Endodermal cell (in vitro differentiated cells): ENCODE data around the gene PHLDB2. TPM values are rescaled to one million over a fixed set of nuclear protein-coding genes. Genes with fewer than 3 reads are reported as not detected.

Experiments
- DNase-seq: peaks from one replicate; pipeline ENCODE4 v3.0.0-alpha.2; 2017
- H3K27ac ChIP-seq: 2 replicates; pipeline ENCODE4 v1.5.1; 2013; ENCODE audit warnings: mild to moderate bottlenecking, low read depth, low read length, moderate library complexity
- H3K27me3 ChIP-seq: 2 replicates; pipeline ENCODE4 v1.6.1; 2013; ENCODE audit warnings: mild to moderate bottlenecking, low read length, moderate library complexity; ENCODE audit not compliant: insufficient read depth, control insufficient read depth, poor library complexity, severe bottlenecking
- H3K36me3 ChIP-seq: 2 replicates; pipeline ENCODE4 v1.7.0; 2013; ENCODE audit warnings: mild to moderate bottlenecking, low read length, moderate library complexity; ENCODE audit not compliant: control insufficient read depth, insufficient read depth
- H3K4me1 ChIP-seq: one replicate; pipeline ENCODE4 v1.7.0; 2013; ENCODE audit warnings: low read length; ENCODE audit not compliant: control insufficient read depth, insufficient read depth
- H3K4me3 ChIP-seq: 2 replicates; pipeline ENCODE4 v1.5.1; 2013; ENCODE audit warnings: mild to moderate bottlenecking, low read length, moderate library complexity
- H3K9ac ChIP-seq: 2 replicates; pipeline ENCODE4 v1.6.1; 2013; ENCODE audit warnings: mild to moderate bottlenecking, low read length, moderate library complexity; ENCODE audit not compliant: poor library complexity, severe bottlenecking; ENCODE audit errors: extremely low read depth
- H3K9me3 ChIP-seq: 2 replicates; pipeline ENCODE4 v1.6.1; 2013; ENCODE audit warnings: mild to moderate bottlenecking, low read length, moderate library complexity; ENCODE audit not compliant: control insufficient read depth
- H3K27ac Mint-ChIP-seq: 2 replicates; pipeline ENCODE4 v1.8.0; 2020; ENCODE audit warnings: mixed read lengths
- H3K27me3 Mint-ChIP-seq: 2 replicates; pipeline ENCODE4 v1.8.0; 2021; ENCODE audit warnings: mild to moderate bottlenecking, mixed read lengths; ENCODE audit not compliant: insufficient read depth
- H3K36me3 Mint-ChIP-seq: 2 replicates; pipeline ENCODE4 v1.8.0; 2020; ENCODE audit warnings: low read depth, mixed read lengths
- H3K4me1 Mint-ChIP-seq: 2 replicates; pipeline ENCODE4 v1.8.0; 2020; ENCODE audit warnings: mixed read lengths
- H3K4me3 Mint-ChIP-seq: 2 replicates; pipeline ENCODE4 v1.8.0; 2020; ENCODE audit warnings: mild to moderate bottlenecking, moderate library complexity, mixed read lengths
- H3K9me3 Mint-ChIP-seq: 2 replicates; pipeline ENCODE4 v1.8.0; 2020; ENCODE audit warnings: mild to moderate bottlenecking, mixed read lengths
- WGBS, 2 experiments: methylation state at CpG; one replicate each; pipeline versions ENCODE4 v1.1.5 to v1.1.7; 2013; ENCODE audit warnings: missing lambda C conversion rate in 2 of 2, mixed read lengths in 1 of 2; ENCODE audit not compliant: insufficient coverage in 1 of 2, insufficient read length in 1 of 2; 5-methylcytosine and 5-hydroxymethylcytosine counted together
- total RNA-seq, 2 donors: library from RNA; stranded (reverse); fragmentation: NEBNext Ultra II Directional in 1 of 2; extraction: Animal tissue kit (Norgen Biotek cat#: 25700) in 1 of 2; gene quantifications; 2 replicates in 1 of 2; 3 replicates in 1 of 2; pipeline ENCODE4 v1.2.1, GENCODE V29; 2021
- TF ChIP-seq, protein P1 (sequence below): fragments of 200-600 bp; sonication (generic); conservative IDR thresholded peaks from 2 replicates; pipeline ENCODE4 v1.5.0; 2021; ENCODE audit warnings: antibody characterized with exemption, mild to moderate bottlenecking

PHLDB2 gene
- total RNA-seq, 2 donors from 2014 or later, result 59.5 to 67.4 TPM

DNA sequence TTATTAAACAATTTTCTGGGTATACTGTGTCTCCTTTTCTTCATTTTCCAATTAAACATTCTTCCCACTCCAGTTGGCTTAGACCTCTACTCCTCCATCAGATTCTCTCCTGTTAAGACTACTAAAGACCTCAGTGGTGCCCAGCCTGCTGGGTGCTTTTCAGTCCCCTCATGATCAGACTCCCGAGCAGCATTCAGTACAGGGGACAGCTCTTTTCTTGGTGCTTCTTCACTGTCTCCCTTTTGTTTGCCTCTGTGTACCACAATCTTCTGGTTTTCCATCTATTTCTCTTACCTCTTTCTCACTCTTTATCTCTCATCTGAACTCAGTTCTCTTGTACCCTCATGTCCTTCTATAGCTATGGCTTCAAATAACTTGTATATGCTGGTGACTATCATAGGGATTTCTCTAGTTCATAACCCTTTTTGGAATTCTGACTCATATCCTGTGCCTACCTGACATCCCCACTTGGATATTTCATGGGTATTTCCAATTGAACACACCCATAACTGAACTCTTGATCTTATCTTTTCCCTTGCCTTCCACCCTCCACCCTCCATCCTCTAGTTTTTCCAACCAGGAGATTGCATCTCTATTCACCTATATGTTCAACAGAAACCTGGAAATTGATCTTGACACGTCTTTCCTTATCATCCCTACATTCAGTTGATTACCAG, 64.2 kb downstream of the PHLDB2 start:
- H3K9me3 Mint-ChIP-seq, result no peaks in the 10 kb centered on the region
- H3K36me3 Mint-ChIP-seq, result peaks cover 68% of the 10 kb centered on the region

DNA sequence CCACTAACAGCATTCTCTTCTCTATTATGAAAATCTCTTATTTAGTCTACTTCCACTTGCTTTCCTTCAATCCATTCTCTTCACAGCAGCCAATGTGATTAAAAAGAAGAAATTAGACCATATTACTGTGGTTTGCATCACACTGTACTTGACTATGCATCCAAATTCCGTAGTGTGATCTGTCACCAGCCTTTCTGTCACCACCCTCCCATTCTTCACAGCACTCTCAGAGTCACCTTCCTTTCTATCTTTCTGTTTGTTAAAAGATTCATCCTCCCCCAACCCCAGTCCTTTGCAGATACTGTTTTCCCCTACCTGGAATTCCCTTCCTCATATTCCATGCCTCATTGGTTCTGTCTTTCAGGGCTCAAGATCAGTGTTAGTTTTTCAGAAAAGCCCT, 64.7 kb downstream of the PHLDB2 start:
- TF ChIP-seq, protein P1, sequence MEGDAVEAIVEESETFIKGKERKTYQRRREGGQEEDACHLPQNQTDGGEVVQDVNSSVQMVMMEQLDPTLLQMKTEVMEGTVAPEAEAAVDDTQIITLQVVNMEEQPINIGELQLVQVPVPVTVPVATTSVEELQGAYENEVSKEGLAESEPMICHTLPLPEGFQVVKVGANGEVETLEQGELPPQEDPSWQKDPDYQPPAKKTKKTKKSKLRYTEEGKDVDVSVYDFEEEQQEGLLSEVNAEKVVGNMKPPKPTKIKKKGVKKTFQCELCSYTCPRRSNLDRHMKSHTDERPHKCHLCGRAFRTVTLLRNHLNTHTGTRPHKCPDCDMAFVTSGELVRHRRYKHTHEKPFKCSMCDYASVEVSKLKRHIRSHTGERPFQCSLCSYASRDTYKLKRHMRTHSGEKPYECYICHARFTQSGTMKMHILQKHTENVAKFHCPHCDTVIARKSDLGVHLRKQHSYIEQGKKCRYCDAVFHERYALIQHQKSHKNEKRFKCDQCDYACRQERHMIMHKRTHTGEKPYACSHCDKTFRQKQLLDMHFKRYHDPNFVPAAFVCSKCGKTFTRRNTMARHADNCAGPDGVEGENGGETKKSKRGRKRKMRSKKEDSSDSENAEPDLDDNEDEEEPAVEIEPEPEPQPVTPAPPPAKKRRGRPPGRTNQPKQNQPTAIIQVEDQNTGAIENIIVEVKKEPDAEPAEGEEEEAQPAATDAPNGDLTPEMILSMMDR, result no peak
- Mint-ChIP-seq H3K9me3 (no peaks in the 10 kb centered on the region), H3K36me3 (peaks cover 62% of the 10 kb centered on the region), H3K27ac (no peak overlapping the region), H3K27me3 (peaks cover 2% of the 10 kb centered on the region), H3K4me3 (no peak overlapping the region), H3K4me1 (peaks cover 21% of the 10 kb centered on the region)
- Histone ChIP-seq H3K9me3 (no peaks in the 10 kb centered on the region), H3K4me3 (no peak overlapping the region), H3K36me3 (peaks cover 64% of the 10 kb centered on the region), H3K27ac (no peak overlapping the region), H3K4me1 (peaks cover 4% of the 10 kb centered on the region), H3K9ac (no peak overlapping the region), H3K27me3 (no peaks in the 10 kb centered on the region)
- WGBS, 2 experiments, result no CpG with 5 or more reads among the region's 1 CpG
- DNase-seq, result no peak

More for the DNA sequence above, 64.2 kb downstream of the PHLDB2 start:
- no peak for DNase-seq
- Mint-ChIP-seq H3K27ac (no peak overlapping the region), H3K4me3 (no peak overlapping the region), H3K4me1 (peaks cover 24% of the 10 kb centered on the region), H3K27me3 (peaks cover 2% of the 10 kb centered on the region)
- Histone ChIP-seq H3K9ac (no peak overlapping the region), H3K9me3 (no peaks in the 10 kb centered on the region), H3K27me3 (no peaks in the 10 kb centered on the region), H3K27ac (no peak overlapping the region), H3K4me3 (no peak overlapping the region), H3K4me1 (peaks cover 4% of the 10 kb centered on the region), H3K36me3 (peaks cover 70% of the 10 kb centered on the region)
- 0 to 1% methylated on average over 2 of the region's 2 CpGs for WGBS, 2 experiments
- TF ChIP-seq, protein P1, result no peak

DNA sequence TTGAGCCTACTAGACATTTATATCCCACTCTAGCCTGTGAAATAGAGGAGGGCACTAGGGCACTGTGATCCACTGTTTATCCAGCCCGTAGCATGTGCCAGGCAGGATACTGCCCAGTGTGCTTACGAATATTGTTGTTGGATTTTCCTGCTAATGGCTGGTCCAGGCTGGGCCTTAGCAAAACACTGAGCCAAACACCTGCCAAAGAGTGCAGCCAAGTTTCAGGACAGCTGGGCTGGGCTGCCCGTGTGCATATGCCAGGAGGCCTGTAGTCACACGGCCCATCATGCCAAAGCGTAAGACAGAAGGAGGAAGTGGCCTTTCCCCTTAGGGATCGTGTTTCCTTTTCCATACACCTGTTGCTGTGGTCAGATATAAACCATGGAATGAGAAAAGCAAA, 65.2 kb downstream of the PHLDB2 start:
- TF ChIP-seq, protein P1, result no peak
- Mint-ChIP-seq H3K36me3 (peaks cover 57% of the 10 kb centered on the region), H3K27me3 (peaks cover 2% of the 10 kb centered on the region), H3K9me3 (no peaks in the 10 kb centered on the region), H3K4me1 (peaks cover 16% of the 10 kb centered on the region), H3K27ac (no peak overlapping the region), H3K4me3 (no peak overlapping the region)
- Histone ChIP-seq H3K9me3 (no peaks in the 10 kb centered on the region), H3K4me1 (peaks cover 4% of the 10 kb centered on the region), H3K4me3 (no peak overlapping the region), H3K27me3 (no peaks in the 10 kb centered on the region), H3K36me3 (peaks cover 59% of the 10 kb centered on the region), H3K27ac (no peak overlapping the region), H3K9ac (no peak overlapping the region)
- 90% methylated on average over 5 to 6 of the region's 6 CpGs for WGBS, 2 experiments
- DNase-seq, result no peak
